ENCODE data around the gene ETAA1. TPM values are rescaled to one million over a fixed set of nuclear protein-coding genes. Genes with fewer than 3 reads are reported as not detected.

Gene ETAA1
- total RNA-seq, 2 experiments from 2014 or later = 12.8 to 14.0 TPM

DNA sequence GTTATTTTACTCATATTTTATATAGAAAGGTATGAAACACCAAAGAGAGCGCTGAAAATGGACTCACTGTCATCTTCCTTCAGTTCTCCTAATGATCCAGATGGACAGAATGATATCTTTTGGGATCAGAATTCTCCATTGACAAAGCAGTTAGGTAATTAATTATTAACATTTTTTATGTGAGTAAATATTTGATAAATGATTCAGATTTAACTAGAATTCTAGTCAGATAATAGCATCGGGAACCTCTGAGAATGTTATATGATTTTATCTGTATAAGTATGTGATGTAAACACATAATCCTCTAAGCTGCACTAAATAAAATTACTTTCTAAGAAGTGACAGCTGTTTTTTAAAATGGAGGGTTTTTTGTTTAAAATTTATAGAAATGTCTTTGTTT, 2.0 kb downstream of the ETAA1 start:
- Mint-ChIP-seq H3K27ac (no peak overlapping the region), H3K4me1 (ENCODE audit: low read depth) (peaks cover 20% of the 10 kb centered on the region), H3K4me3 (no peak overlapping the region), H3K36me3 (ENCODE audit: low read depth) (peaks cover 17% of the 10 kb centered on the region), H3K9me3 (no peaks in the 10 kb centered on the region), H3K27me3 (ENCODE audit: low read depth) (no peaks in the 10 kb centered on the region)
- CTCF ChIA-PET = no interaction called here
- DNase-seq = no peak
- intact Hi-C loops (cut with micrococcal nuclease) = loop anchor here (10.0 kb wide), 1 partner anchor 824 kb away; no protein-coding TSS in a partner anchor

DNA sequence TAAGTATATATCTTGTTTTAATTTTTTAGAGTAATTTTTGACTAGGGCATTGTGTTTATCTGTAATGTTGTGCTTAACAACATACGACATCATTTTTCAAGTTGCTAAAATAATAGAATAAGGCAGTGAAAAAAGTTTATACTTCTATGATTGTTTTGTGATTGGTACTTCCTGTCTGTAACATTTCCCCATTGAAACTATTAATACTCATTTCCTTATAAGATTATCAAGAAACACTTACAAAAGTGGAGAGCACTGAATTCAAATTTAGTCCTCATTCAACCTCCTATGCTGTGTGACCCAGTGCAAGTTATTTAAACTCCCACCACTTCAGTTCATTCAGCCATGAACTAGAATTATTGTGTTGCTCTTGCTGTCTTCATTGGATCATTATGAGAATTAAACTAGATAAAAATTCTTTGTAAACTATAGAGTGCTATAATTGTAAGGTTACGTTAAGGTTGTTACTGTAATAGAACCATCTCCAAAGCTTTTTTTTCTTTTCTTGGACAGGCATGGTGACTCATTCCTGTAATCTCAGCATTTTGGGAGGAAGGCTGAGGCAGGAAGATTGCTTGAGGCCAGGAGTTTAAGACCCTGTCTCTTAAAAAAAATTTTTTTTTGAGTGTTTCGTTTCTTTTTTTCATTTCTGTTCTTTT, 2.8 kb downstream of the ETAA1 start:
- H3K4me1 Mint-ChIP-seq (ENCODE audit: low read depth) = peaks cover 20% of the 10 kb centered on the region
- DNase-seq = no peak
- H3K27me3 Mint-ChIP-seq (ENCODE audit: low read depth) = no peaks in the 10 kb centered on the region
- CTCF ChIA-PET = no interaction called here
- H3K4me3 Mint-ChIP-seq = no peak overlapping the region
- H3K27ac Mint-ChIP-seq = no peak overlapping the region
- intact Hi-C loops (cut with micrococcal nuclease) = loop anchor here (10.0 kb wide), 1 partner anchor 825 kb away; no protein-coding TSS in a partner anchor
- H3K9me3 Mint-ChIP-seq = no peaks in the 10 kb centered on the region
- H3K36me3 Mint-ChIP-seq (ENCODE audit: low read depth) = peaks cover 24% of the 10 kb centered on the region

DNA sequence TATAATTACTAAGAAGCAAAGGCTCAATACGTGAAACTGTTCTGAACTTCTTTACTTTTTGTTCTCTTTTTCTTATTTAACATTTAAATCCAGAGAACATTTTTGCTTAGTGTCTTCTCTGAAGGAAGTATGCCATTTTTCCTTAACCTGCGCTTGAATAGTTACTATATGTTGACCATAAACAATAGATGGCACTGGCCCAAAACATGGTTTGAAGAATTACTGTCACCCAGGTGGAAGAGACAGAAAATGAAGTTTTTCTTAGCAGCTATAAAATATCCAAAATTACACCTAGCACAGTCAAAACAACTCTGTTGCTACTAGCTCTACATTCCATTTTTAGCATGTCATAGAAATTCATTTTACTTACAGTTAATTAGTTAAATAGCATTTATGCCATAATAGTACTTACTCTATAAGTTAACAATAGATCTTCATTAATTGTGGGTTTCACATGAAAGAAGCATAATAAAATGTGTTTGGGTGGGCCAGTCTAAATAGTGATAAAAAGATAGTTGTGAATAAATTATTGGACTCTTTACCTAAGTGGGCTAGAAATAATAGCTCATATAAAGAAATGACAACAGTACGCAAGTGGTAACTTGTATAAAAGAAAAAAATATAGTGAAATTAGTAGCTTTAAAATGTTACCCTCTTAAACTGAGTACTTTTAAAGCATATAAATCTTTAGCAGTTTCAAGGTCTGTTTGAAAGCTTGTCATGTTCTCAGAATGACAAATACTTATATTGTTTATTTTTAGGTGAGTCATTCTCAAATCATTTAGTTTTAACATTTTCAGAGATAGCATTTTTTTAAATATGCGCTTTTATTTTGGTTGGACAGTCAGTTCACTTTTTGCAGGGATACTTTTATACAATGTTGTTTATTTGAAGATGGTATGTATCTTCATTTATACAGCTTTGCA, 3.7 kb downstream of the ETAA1 start:
- intact Hi-C loops (cut with micrococcal nuclease) = no loop called here
- H3K27me3 Mint-ChIP-seq (ENCODE audit: low read depth) = no peaks in the 10 kb centered on the region
- H3K36me3 Mint-ChIP-seq (ENCODE audit: low read depth) = peaks cover 28% of the 10 kb centered on the region
- H3K9me3 Mint-ChIP-seq = no peaks in the 10 kb centered on the region
- no peak for DNase-seq
- H3K4me1 Mint-ChIP-seq (ENCODE audit: low read depth) = peaks cover 21% of the 10 kb centered on the region
- no peak overlapping the region for H3K27ac Mint-ChIP-seq
- no peak overlapping the region for H3K4me3 Mint-ChIP-seq
- CTCF ChIA-PET = interaction anchor here (1.2 kb wide), 1 partner anchor 9 kb away, joined by 4 read pairs; no protein-coding TSS in a partner anchor

DNA sequence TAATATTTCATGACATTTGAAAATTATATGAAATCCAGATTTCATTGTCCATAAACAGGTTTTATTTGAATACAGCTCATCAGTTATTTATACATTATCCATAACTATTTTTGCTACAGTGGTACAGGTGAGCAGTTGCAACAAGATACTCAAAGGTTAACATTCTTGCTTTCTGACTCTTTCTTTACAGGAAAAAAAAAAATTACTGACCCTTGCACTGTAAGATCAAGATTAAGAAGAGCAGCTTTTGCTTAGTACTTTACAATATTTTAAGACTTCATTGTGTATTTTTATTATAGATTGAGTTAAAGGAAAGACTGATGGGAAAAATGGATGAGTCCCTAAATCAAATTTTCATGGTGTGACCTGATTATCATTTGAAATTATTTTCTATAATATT, 11.2 kb downstream of the ETAA1 start:
- CTCF ChIA-PET = no interaction called here
- no peak overlapping the region for H3K27ac Mint-ChIP-seq
- H3K27me3 Mint-ChIP-seq (ENCODE audit: low read depth) = no peaks in the 10 kb centered on the region
- peaks cover 32% of the 10 kb centered on the region for H3K36me3 Mint-ChIP-seq (ENCODE audit: low read depth)
- no peaks in the 10 kb centered on the region for H3K9me3 Mint-ChIP-seq
- peaks cover 6% of the 10 kb centered on the region for H3K4me1 Mint-ChIP-seq (ENCODE audit: low read depth)
- intact Hi-C loops (cut with micrococcal nuclease) = no loop called here
- H3K4me3 Mint-ChIP-seq = no peak overlapping the region
- DNase-seq = no peak

GRCh38 chr2:67412424-67412823, 15.3 kb downstream of the ETAA1 start:
- Mint-ChIP-seq H3K27ac (no peak overlapping the region), H3K36me3 (ENCODE audit: low read depth) (peaks cover 10% of the 10 kb centered on the region), H3K9me3 (no peaks in the 10 kb centered on the region), H3K4me1 (ENCODE audit: low read depth) (no peaks in the 10 kb centered on the region), H3K27me3 (ENCODE audit: low read depth) (no peaks in the 10 kb centered on the region), H3K4me3 (no peak overlapping the region)
- CTCF ChIA-PET = no interaction called here
- DNase-seq = no peak
- intact Hi-C loops (cut with micrococcal nuclease) = no loop called here

DNA sequence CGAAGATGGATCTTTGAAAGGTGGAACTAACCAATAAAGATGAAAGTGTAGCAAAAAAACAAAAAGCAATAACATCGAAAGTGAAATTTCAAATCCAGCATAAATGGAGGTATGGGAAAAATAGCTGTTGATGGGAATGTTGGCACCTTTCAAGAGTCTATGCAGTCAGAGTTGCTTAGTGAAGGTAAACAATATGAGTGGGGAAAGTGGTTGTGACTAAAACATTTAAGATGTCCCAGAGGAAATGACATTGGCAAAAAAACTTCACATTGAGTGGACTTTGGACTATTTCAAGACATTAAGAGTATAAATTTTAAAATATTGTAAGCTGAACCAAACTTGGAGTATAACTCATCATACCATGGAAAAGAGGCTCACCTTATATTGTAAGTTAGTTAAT, 17.7 kb downstream of the ETAA1 start:
- Mint-ChIP-seq H3K9me3 (no peaks in the 10 kb centered on the region), H3K4me3 (no peak overlapping the region), H3K36me3 (ENCODE audit: low read depth) (peaks cover 8% of the 10 kb centered on the region), H3K27me3 (ENCODE audit: low read depth) (no peaks in the 10 kb centered on the region), H3K4me1 (ENCODE audit: low read depth) (no peaks in the 10 kb centered on the region), H3K27ac (no peak overlapping the region)
- CTCF ChIA-PET = no interaction called here
- intact Hi-C loops (cut with micrococcal nuclease) = no loop called here
- DNase-seq = no peak

DNA sequence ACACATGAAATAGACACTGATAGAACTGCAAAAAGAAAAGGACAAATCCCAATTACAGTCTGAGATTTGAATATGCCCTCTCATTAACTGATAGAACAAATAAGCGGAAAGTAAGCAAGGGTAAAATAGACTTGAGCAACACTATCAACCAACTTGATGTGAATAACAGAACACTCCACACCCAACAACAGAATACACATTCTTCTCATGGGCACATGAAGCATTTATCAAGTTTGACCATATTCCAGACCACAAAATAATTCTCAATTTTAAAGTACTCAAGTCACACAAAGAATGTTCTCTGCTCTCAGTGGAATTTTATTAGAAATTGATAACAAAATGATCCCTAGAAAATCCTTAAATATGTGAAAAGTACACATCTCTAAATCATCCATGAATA, 19.0 kb downstream of the ETAA1 start:
- no peaks in the 10 kb centered on the region for H3K9me3 Mint-ChIP-seq
- CTCF ChIA-PET = no interaction called here
- no peaks in the 10 kb centered on the region for H3K27me3 Mint-ChIP-seq (ENCODE audit: low read depth)
- intact Hi-C loops (cut with micrococcal nuclease) = no loop called here
- no peak overlapping the region for H3K27ac Mint-ChIP-seq
- peaks cover 4% of the 10 kb centered on the region for H3K36me3 Mint-ChIP-seq (ENCODE audit: low read depth)
- H3K4me1 Mint-ChIP-seq (ENCODE audit: low read depth) = no peaks in the 10 kb centered on the region
- DNase-seq = no peak
- no peak overlapping the region for H3K4me3 Mint-ChIP-seq

DNA sequence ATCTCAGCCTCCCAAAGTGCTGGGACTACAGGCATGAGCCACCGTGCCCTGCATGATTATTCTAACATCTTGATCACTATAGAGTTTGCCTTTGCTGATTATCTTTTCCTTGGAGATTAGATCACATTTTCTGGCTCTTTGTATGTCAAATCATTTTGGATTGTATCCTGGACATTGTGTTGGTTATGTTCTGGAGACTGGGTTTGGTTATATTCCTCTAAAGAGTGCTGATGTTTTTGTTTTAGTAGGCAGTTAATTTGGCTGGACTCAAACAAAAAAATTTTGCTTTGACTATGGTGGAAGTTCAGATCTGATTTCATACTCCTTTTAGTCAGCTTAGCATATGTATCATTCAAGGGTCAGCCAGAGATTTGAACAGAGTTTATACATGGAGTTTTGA, 26.4 kb downstream of the ETAA1 start:
- no peaks in the 10 kb centered on the region for H3K36me3 Mint-ChIP-seq (ENCODE audit: low read depth)

GRCh38 chr2:67436221-67436620, 39.1 kb downstream of the ETAA1 start:
- H3K4me1 Mint-ChIP-seq (ENCODE audit: low read depth) = no peaks in the 10 kb centered on the region
- H3K36me3 Mint-ChIP-seq (ENCODE audit: low read depth) = no peaks in the 10 kb centered on the region
- H3K27me3 Mint-ChIP-seq (ENCODE audit: low read depth) = peaks cover 24% of the 10 kb centered on the region
- DNase-seq = no peak
- no peak overlapping the region for H3K27ac Mint-ChIP-seq
- no peaks in the 10 kb centered on the region for H3K9me3 Mint-ChIP-seq
- no peak overlapping the region for H3K4me3 Mint-ChIP-seq
- CTCF ChIA-PET = no interaction called here
- intact Hi-C loops (cut with micrococcal nuclease) = no loop called here

More for the DNA sequence above, 26.4 kb downstream of the ETAA1 start:
- Mint-ChIP-seq H3K27me3 (ENCODE audit: low read depth) (peaks cover 3% of the 10 kb centered on the region), H3K4me3 (no peak overlapping the region), H3K27ac (no peak overlapping the region), H3K9me3 (peaks cover 8% of the 10 kb centered on the region), H3K4me1 (ENCODE audit: low read depth) (no peaks in the 10 kb centered on the region)
- intact Hi-C loops (cut with micrococcal nuclease) = no loop called here
- no peak for DNase-seq
- CTCF ChIA-PET = interaction anchor here (1.2 kb wide), 1 partner anchor 12 kb away, joined by 3 read pairs; no protein-coding TSS in a partner anchor

GRCh38 chr2:67437114-67437513, 40.0 kb downstream of the ETAA1 start:
- Mint-ChIP-seq H3K27me3 (ENCODE audit: low read depth) (peaks cover 24% of the 10 kb centered on the region), H3K4me1 (ENCODE audit: low read depth) (no peaks in the 10 kb centered on the region), H3K4me3 (no peak overlapping the region), H3K36me3 (ENCODE audit: low read depth) (no peaks in the 10 kb centered on the region), H3K27ac (no peak overlapping the region), H3K9me3 (no peaks in the 10 kb centered on the region)
- no peak for DNase-seq
- intact Hi-C loops (cut with micrococcal nuclease) = no loop called here
- CTCF ChIA-PET = no interaction called here

- intact Hi-C loops (cut with micrococcal nuclease) = no loop called here
- CTCF ChIA-PET = no interaction called here
- H3K4me3 Mint-ChIP-seq = no peak overlapping the region
- no peaks in the 10 kb centered on the region for H3K9me3 Mint-ChIP-seq
- no peak for DNase-seq
- no peaks in the 10 kb centered on the region for H3K36me3 Mint-ChIP-seq (ENCODE audit: low read depth)
- no peaks in the 10 kb centered on the region for H3K4me1 Mint-ChIP-seq (ENCODE audit: low read depth)
- H3K27me3 Mint-ChIP-seq (ENCODE audit: low read depth) = peaks cover 24% of the 10 kb centered on the region
- no peak overlapping the region for H3K27ac Mint-ChIP-seq
Observed at GRCh38 chr2:67438337-67438736, 41.2 kb downstream of the ETAA1 start.

GRCh38 chr2:67445652-67446268, 48.6 kb downstream of the ETAA1 start:
- no peaks in the 10 kb centered on the region for H3K9me3 Mint-ChIP-seq
- H3K36me3 Mint-ChIP-seq (ENCODE audit: low read depth) = no peaks in the 10 kb centered on the region
- no peak for DNase-seq
- H3K27ac Mint-ChIP-seq = no peak overlapping the region
- H3K4me1 Mint-ChIP-seq (ENCODE audit: low read depth) = no peaks in the 10 kb centered on the region
- H3K4me3 Mint-ChIP-seq = no peak overlapping the region
- CTCF ChIA-PET = no interaction called here
- H3K27me3 Mint-ChIP-seq (ENCODE audit: low read depth) = peaks cover 8% of the 10 kb centered on the region
- intact Hi-C loops (cut with micrococcal nuclease) = no loop called here
